Hair follicle dermal papilla cell (primary cell): Measurements from ENCODE around the gene MECP2. TPM values are rescaled to one million over a fixed set of nuclear protein-coding genes. Genes with fewer than 3 reads are reported as not detected.

Experiments
- small RNA-seq: library from RNA; depleted of rRNA; stranded (forward); fragments of <200 nt; gene quantifications from one replicate; pipeline ENCODE3, GENCODE V24; 2012
- total RNA-seq: library from RNA; depleted of rRNA; stranded (reverse); fragments of >200 nt; gene quantifications from 2 replicates; pipeline ENCODE4 v1.2.3, GENCODE V29; 2012

MECP2 gene
- total RNA-seq = 40.7 TPM in 2 replicates

GRCh38 chrX:154097589-154098541 lies at the start of gene MECP2:
TSS of gene MECP2 (minus strand) at chrX:154097717.

GRCh38 chrX:154144010-154144409 lies 46.5 kb upstream of the MECP2 start, which contains the start of gene OPN1LW:
TSS of gene OPN1LW (plus strand) at chrX:154144243. CDS start at chrX:154144284, 41 bp downstream.

GRCh38 chrX:154019633-154020528 lies 77.6 kb downstream of the MECP2 start, which contains the start of gene IRAK1:
TSS of gene IRAK1 (minus strand) at chrX:154019902. CDS start at chrX:154019812, 90 bp downstream.

GRCh38 chrX:153972368-153973126 lies 125.0 kb downstream of the MECP2 start, which contains the start of gene TMEM187:
TSS of gene TMEM187 (plus strand) at chrX:153972754. CDS start at chrX:153982063, 9,309 bp downstream.

Small RNA genes lying within 50 kb of the gene (small RNA-seq; reads per million reads assigned to genes)
- gene MIR3202-1 = not detected

Other genes starting within 250 kb of the MECP2 start
- gene L1CAM, start 211.5 kb downstream of the MECP2 start, total RNA-seq = 47.4 and 72.6 TPM in 2 replicates
- not detected in 2 replicates for gene AVPR2, start 193.0 kb downstream of the MECP2 start, total RNA-seq
- gene ARHGAP4, start 171.5 kb downstream of the MECP2 start, total RNA-seq = 3.0 and 6.8 TPM in 2 replicates
- gene NAA10, start 162.7 kb downstream of the MECP2 start, total RNA-seq = 55.9 and 63.4 TPM in 2 replicates
- gene RENBP, start 153.1 kb downstream of the MECP2 start, total RNA-seq = 5.5 and 6.2 TPM in 2 replicates
- gene HCFC1, start 125.9 kb downstream of the MECP2 start, total RNA-seq = 32.9 and 33.0 TPM in 2 replicates
- 7.0 and 7.3 TPM in 2 replicates for gene TMEM187, start 125.0 kb downstream of the MECP2 start, total RNA-seq
- gene IRAK1, start 77.8 kb downstream of the MECP2 start, total RNA-seq = 89.9 and 94.7 TPM in 2 replicates
- not detected in 2 replicates for gene OPN1LW, start 46.5 kb upstream of the MECP2 start, total RNA-seq
- gene OPN1MW, start 84.9 kb upstream of the MECP2 start, total RNA-seq = not detected in 2 replicates
- gene OPN1MW2, start 122.0 kb upstream of the MECP2 start, total RNA-seq = not detected in 2 replicates
- gene OPN1MW3, start 159.9 kb upstream of the MECP2 start, total RNA-seq = not detected in 2 replicates
- gene TEX28, start 197.4 kb upstream of the MECP2 start, total RNA-seq = not detected in 2 replicates
- not detected in 2 replicates for gene TKTL1, start 198.1 kb upstream of the MECP2 start, total RNA-seq